SK-N-SH (cell line): Measurements from ENCODE around the gene CASP9.

Source experiments
- CTCF ChIP-seq: fragments of 200-600 bp; sonication (generic); IDR thresholded peaks from 2 replicates; pipeline ENCODE4 v1.6.1; 2017; ENCODE audit warnings: antibody characterized with exemption, mild to moderate bottlenecking, moderate library complexity
- EZH2phosphoT487 ChIP-seq: fragments of 200-600 bp; sonication (generic); IDR thresholded peaks from 2 replicates; pipeline ENCODE4 v1.6.1; 2017; ENCODE audit warnings: low read depth, mixed run types, mild to moderate bottlenecking, antibody characterized with exemption, moderate library complexity, borderline replicate concordance
- JUND ChIP-seq: IDR thresholded peaks from 2 replicates; pipeline ENCODE4 v1.4.0; 2012
- MAX ChIP-seq: IDR thresholded peaks from 2 replicates; pipeline ENCODE4 v1.4.0; 2012; ENCODE audit warnings: low read depth
- NFIC ChIP-seq: IDR thresholded peaks from 2 replicates; pipeline ENCODE4 v1.4.0; 2012; ENCODE audit warnings: borderline replicate concordance
- PBX3 ChIP-seq: IDR thresholded peaks from 2 replicates; pipeline ENCODE4; 2012
- RAD21 ChIP-seq: IDR thresholded peaks from 2 replicates; pipeline ENCODE4 v1.6.1; 2012; ENCODE audit warnings: mild to moderate bottlenecking, low read length
- SMC3 ChIP-seq: IDR thresholded peaks from 2 replicates; pipeline ENCODE4 v1.6.1; 2012; ENCODE audit warnings: low read depth, low read length, improper control_type of control experiment
- ZBTB33 ChIP-seq: IDR thresholded peaks from 2 replicates; pipeline ENCODE4 v1.4.0; 2012; ENCODE audit warnings: low read depth, borderline replicate concordance

- TF ChIP-seq NFIC (no peak), EZH2phosphoT487 (no peak), JUND (no peak), ZBTB33 (no peak), MAX (no peak), CTCF (no peak), SMC3 (no peak), PBX3 (no peak), RAD21 (no peak)
Measured at GRCh38 chr1:15526021-15526489, 2.0 kb upstream of the CASP9 start.
